ENCODE measurements around the gene SEC14L5.

SEC14L5 gene

GRCh38 chr16:5003211-5003610 is 45.1 kb downstream of the SEC14L5 start:
- no peak overlapping the region for H3K4me3 Mint-ChIP-seq
- H3K27ac Mint-ChIP-seq: no peak overlapping the region
- H3K36me3 Mint-ChIP-seq (ENCODE audit: low read depth): no peaks in the 10 kb centered on the region
- peaks cover 9% of the 10 kb centered on the region for H3K27me3 Mint-ChIP-seq (ENCODE audit: low read depth)
- no peak for TF ChIP-seq CTCF (IDR thresholded peaks at IDR 0.05; ENCODE audit: unreplicated experiment in 3 of 3)
- no peaks in the 10 kb centered on the region for H3K4me1 Mint-ChIP-seq
- H3K9me3 Mint-ChIP-seq: no peaks in the 10 kb centered on the region

GRCh38 chr16:5003828-5004227 is 45.7 kb downstream of the SEC14L5 start:
- Mint-ChIP-seq H3K9me3 (no peaks in the 10 kb centered on the region), H3K4me1 (no peaks in the 10 kb centered on the region), H3K4me3 (no peak overlapping the region), H3K36me3 (ENCODE audit: low read depth) (no peaks in the 10 kb centered on the region), H3K27ac (no peak overlapping the region), H3K27me3 (ENCODE audit: low read depth) (peaks cover 10% of the 10 kb centered on the region)
- TF ChIP-seq CTCF (IDR thresholded peaks at IDR 0.05; ENCODE audit: unreplicated experiment in 3 of 3): no peak

- no peaks in the 10 kb centered on the region for H3K9me3 Mint-ChIP-seq
- no peak for TF ChIP-seq CTCF (IDR thresholded peaks at IDR 0.05; ENCODE audit: unreplicated experiment in 3 of 3)
- no peaks in the 10 kb centered on the region for H3K36me3 Mint-ChIP-seq (ENCODE audit: low read depth)
- H3K4me3 Mint-ChIP-seq: no peak overlapping the region
- peaks cover 6% of the 10 kb centered on the region for H3K27me3 Mint-ChIP-seq (ENCODE audit: low read depth)
- H3K27ac Mint-ChIP-seq: no peak overlapping the region
- no peaks in the 10 kb centered on the region for H3K4me1 Mint-ChIP-seq
Observed at GRCh38 chr16:5004311-5004710, 46.2 kb downstream of the SEC14L5 start.

GRCh38 chr16:5005916-5006315 is 47.8 kb downstream of the SEC14L5 start:
- TF ChIP-seq CTCF (IDR thresholded peaks at IDR 0.05; ENCODE audit: unreplicated experiment in 3 of 3): no peak
- H3K27ac Mint-ChIP-seq: no peak overlapping the region

GRCh38 chr16:5006348-5007193 is 48.4 kb downstream of the SEC14L5 start:
- H3K36me3 Mint-ChIP-seq (ENCODE audit: low read depth): no peaks in the 10 kb centered on the region
- H3K4me3 Mint-ChIP-seq: no peak overlapping the region
- no peaks in the 10 kb centered on the region for H3K9me3 Mint-ChIP-seq
- peaks cover 17% of the 10 kb centered on the region for H3K27me3 Mint-ChIP-seq (ENCODE audit: low read depth)
- no peak for TF ChIP-seq CTCF (IDR thresholded peaks at IDR 0.05; ENCODE audit: unreplicated experiment in 3 of 3)
- H3K4me1 Mint-ChIP-seq: no peaks in the 10 kb centered on the region
- no peak overlapping the region for H3K27ac Mint-ChIP-seq

More at GRCh38 chr16:5005916-5006315, 47.8 kb downstream of the SEC14L5 start:
- Mint-ChIP-seq H3K4me3 (no peak overlapping the region), H3K36me3 (ENCODE audit: low read depth) (no peaks in the 10 kb centered on the region), H3K27me3 (ENCODE audit: low read depth) (peaks cover 11% of the 10 kb centered on the region), H3K4me1 (no peaks in the 10 kb centered on the region), H3K9me3 (no peaks in the 10 kb centered on the region)

- Mint-ChIP-seq H3K27me3 (ENCODE audit: low read depth) (peaks cover 24% of the 10 kb centered on the region), H3K4me3 (no peak overlapping the region), H3K27ac (no peak overlapping the region), H3K9me3 (no peaks in the 10 kb centered on the region), H3K4me1 (no peaks in the 10 kb centered on the region), H3K36me3 (ENCODE audit: low read depth) (no peaks in the 10 kb centered on the region)
- TF ChIP-seq CTCF (IDR thresholded peaks at IDR 0.05; ENCODE audit: unreplicated experiment in 3 of 3): no peak
Observed at GRCh38 chr16:5007256-5007655, 49.1 kb downstream of the SEC14L5 start.
